HEK293 (cell line): Measurements from ENCODE around the gene RTP3.

Experiments
- FEZF1 ChIP-seq: fragments of 450-650 bp; formaldehyde crosslinking; IDR thresholded peaks from 2 replicates; pipeline ENCODE4 v1.5.1; 2016; ENCODE audit warnings: missing biosample characterization, missing genetic modification characterization
- GFI1B ChIP-seq: fragments of 450-650 bp; formaldehyde crosslinking; IDR thresholded peaks from 2 replicates; pipeline ENCODE4 v1.5.1; 2016; ENCODE audit warnings: missing biosample characterization, missing genetic modification characterization
- GLI4 ChIP-seq: fragments of 450-650 bp; formaldehyde crosslinking; IDR thresholded peaks from 2 replicates; pipeline ENCODE4 v1.5.1; 2016; ENCODE audit warnings: missing biosample characterization, missing genetic modification characterization
- OVOL3 ChIP-seq: fragments of 450-650 bp; formaldehyde crosslinking; IDR thresholded peaks from 2 replicates; pipeline ENCODE4 v1.5.1; 2016; ENCODE audit warnings: missing biosample characterization, missing genetic modification characterization
- RBAK ChIP-seq: fragments of 450-650 bp; formaldehyde crosslinking; IDR thresholded peaks from 2 replicates; pipeline ENCODE4 v1.5.1; 2016; ENCODE audit warnings: missing biosample characterization, missing genetic modification characterization
- TRIM28 ChIP-seq: IDR thresholded peaks from 2 replicates; pipeline ENCODE4 v1.6.1; 2011; ENCODE audit warnings: low read length, control low read depth, borderline replicate concordance
- YY1 ChIP-seq: fragments of 450-650 bp; formaldehyde crosslinking; IDR thresholded peaks from 2 replicates; pipeline ENCODE4 v1.5.1; 2018; ENCODE audit warnings: missing biosample characterization, missing genetic modification characterization
- ZBTB7A ChIP-seq: fragments of 450-650 bp; formaldehyde crosslinking; IDR thresholded peaks from 2 replicates; pipeline ENCODE4 v1.5.1; 2016; ENCODE audit warnings: low read depth, missing biosample characterization, missing genetic modification characterization
- ZEB2 ChIP-seq: fragments of 450-650 bp; formaldehyde crosslinking; IDR thresholded peaks from 2 replicates; pipeline ENCODE4 v1.5.1; 2016; ENCODE audit warnings: missing biosample characterization, missing genetic modification characterization
- ZNF132 ChIP-seq: fragments of 450-650 bp; formaldehyde crosslinking; IDR thresholded peaks from 2 replicates; pipeline ENCODE4 v1.5.1; 2017; ENCODE audit warnings: missing biosample characterization, missing genetic modification characterization, borderline replicate concordance
- ZNF140 ChIP-seq: fragments of 450-650 bp; formaldehyde crosslinking; IDR thresholded peaks from 2 replicates; pipeline ENCODE4 v1.5.1; 2016; ENCODE audit warnings: missing biosample characterization, missing genetic modification characterization
- ZNF169 ChIP-seq: fragments of 450-650 bp; formaldehyde crosslinking; IDR thresholded peaks from 2 replicates; pipeline ENCODE4 v1.5.1; 2016; ENCODE audit warnings: missing biosample characterization, missing genetic modification characterization
- ZNF2 ChIP-seq: fragments of 450-650 bp; formaldehyde crosslinking; IDR thresholded peaks from 2 replicates; pipeline ENCODE4 v1.5.1; 2016; ENCODE audit warnings: missing biosample characterization, missing genetic modification characterization
- ZNF292 ChIP-seq: fragments of 450-650 bp; formaldehyde crosslinking; IDR thresholded peaks from 2 replicates; pipeline ENCODE4 v1.5.1; 2016; ENCODE audit warnings: low read depth, missing biosample characterization, missing genetic modification characterization, borderline replicate concordance
- ZNF366 ChIP-seq: fragments of 450-650 bp; formaldehyde crosslinking; conservative IDR thresholded peaks from 2 replicates; pipeline ENCODE4 v1.5.1; 2016; ENCODE audit warnings: missing biosample characterization, missing genetic modification characterization
- ZNF596 ChIP-seq: fragments of 450-650 bp; IDR thresholded peaks from 2 replicates; pipeline ENCODE4 v1.5.0; 2018; ENCODE audit warnings: missing biosample characterization, mild to moderate bottlenecking, missing genetic modification characterization, moderate library complexity
- ZNF600 ChIP-seq: fragments of 450-650 bp; formaldehyde crosslinking; IDR thresholded peaks from 2 replicates; pipeline ENCODE4 v1.5.1; 2016; ENCODE audit warnings: missing biosample characterization, missing genetic modification characterization
- ZNF610 ChIP-seq: fragments of 450-650 bp; formaldehyde crosslinking; IDR thresholded peaks from 2 replicates; pipeline ENCODE4 v1.5.1; 2016; ENCODE audit warnings: missing biosample characterization, missing genetic modification characterization, borderline replicate concordance
- ZNF629 ChIP-seq: fragments of 450-650 bp; formaldehyde crosslinking; IDR thresholded peaks from 2 replicates; pipeline ENCODE4 v1.5.1; 2017; ENCODE audit warnings: missing biosample characterization, missing genetic modification characterization
- ZNF76 ChIP-seq: fragments of 450-650 bp; formaldehyde crosslinking; IDR thresholded peaks from 2 replicates; pipeline ENCODE4; 2016; ENCODE audit warnings: low read depth, missing biosample characterization, missing genetic modification characterization, borderline replicate concordance
- ZNF830 ChIP-seq: fragments of 450-650 bp; IDR thresholded peaks from 2 replicates; pipeline ENCODE4 v1.5.0; 2018; ENCODE audit warnings: missing biosample characterization, missing genetic modification characterization, low read depth, mild to moderate bottlenecking, moderate library complexity
- TF ChIP-seq, protein P1 (sequence below): fragments of 450-650 bp; formaldehyde crosslinking; IDR thresholded peaks from 2 replicates; pipeline ENCODE4 v1.5.1; 2016; ENCODE audit warnings: missing biosample characterization, missing genetic modification characterization, low read depth
- TF ChIP-seq, protein P2 (sequence below): fragments of 450-650 bp; formaldehyde crosslinking; IDR thresholded peaks from 2 replicates; pipeline ENCODE4 v1.5.1; 2017; ENCODE audit warnings: missing biosample characterization, missing genetic modification characterization
- TF ChIP-seq, protein P3 (sequence below): fragments of 450-650 bp; formaldehyde crosslinking; IDR thresholded peaks from 2 replicates; pipeline ENCODE4 v1.5.0; 2017; ENCODE audit warnings: missing biosample characterization, missing genetic modification characterization, borderline replicate concordance
- TF ChIP-seq, protein P4 (sequence below): fragments of 450-650 bp; formaldehyde crosslinking; IDR thresholded peaks from 2 replicates; pipeline ENCODE4 v1.5.1; 2016; ENCODE audit warnings: missing biosample characterization, missing genetic modification characterization, borderline replicate concordance
- TF ChIP-seq, protein P5 (sequence below): fragments of 450-650 bp; formaldehyde crosslinking; IDR thresholded peaks from 2 replicates; pipeline ENCODE4 v1.5.1; 2016; ENCODE audit warnings: missing biosample characterization, missing genetic modification characterization

RTP3 gene

GRCh38 chr3:46488735-46489361 is 8.9 kb upstream of the RTP3 start (continued):
- TF ChIP-seq, protein P1, sequence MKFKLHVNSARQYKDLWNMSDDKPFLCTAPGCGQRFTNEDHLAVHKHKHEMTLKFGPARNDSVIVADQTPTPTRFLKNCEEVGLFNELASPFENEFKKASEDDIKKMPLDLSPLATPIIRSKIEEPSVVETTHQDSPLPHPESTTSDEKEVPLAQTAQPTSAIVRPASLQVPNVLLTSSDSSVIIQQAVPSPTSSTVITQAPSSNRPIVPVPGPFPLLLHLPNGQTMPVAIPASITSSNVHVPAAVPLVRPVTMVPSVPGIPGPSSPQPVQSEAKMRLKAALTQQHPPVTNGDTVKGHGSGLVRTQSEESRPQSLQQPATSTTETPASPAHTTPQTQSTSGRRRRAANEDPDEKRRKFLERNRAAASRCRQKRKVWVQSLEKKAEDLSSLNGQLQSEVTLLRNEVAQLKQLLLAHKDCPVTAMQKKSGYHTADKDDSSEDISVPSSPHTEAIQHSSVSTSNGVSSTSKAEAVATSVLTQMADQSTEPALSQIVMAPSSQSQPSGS (tag by site-specific recombination) = no peak
- TF ChIP-seq ZNF169 (tag by site-specific recombination) = no peak
- TF ChIP-seq ZNF830 (tag by site-specific recombination) = no peak
- 0 out of 2 replicates have a peak, but pooled peaks have one; percentile 26 for TF ChIP-seq ZNF629
- TF ChIP-seq GLI4 = no peak
- TF ChIP-seq ZNF366 (tag by site-specific recombination) = no peak
- TF ChIP-seq, protein P2, sequence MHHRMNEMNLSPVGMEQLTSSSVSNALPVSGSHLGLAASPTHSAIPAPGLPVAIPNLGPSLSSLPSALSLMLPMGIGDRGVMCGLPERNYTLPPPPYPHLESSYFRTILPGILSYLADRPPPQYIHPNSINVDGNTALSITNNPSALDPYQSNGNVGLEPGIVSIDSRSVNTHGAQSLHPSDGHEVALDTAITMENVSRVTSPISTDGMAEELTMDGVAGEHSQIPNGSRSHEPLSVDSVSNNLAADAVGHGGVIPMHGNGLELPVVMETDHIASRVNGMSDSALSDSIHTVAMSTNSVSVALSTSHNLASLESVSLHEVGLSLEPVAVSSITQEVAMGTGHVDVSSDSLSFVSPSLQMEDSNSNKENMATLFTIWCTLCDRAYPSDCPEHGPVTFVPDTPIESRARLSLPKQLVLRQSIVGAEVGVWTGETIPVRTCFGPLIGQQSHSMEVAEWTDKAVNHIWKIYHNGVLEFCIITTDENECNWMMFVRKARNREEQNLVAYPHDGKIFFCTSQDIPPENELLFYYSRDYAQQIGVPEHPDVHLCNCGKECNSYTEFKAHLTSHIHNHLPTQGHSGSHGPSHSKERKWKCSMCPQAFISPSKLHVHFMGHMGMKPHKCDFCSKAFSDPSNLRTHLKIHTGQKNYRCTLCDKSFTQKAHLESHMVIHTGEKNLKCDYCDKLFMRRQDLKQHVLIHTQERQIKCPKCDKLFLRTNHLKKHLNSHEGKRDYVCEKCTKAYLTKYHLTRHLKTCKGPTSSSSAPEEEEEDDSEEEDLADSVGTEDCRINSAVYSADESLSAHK (tag by site-specific recombination) = no peak
- TF ChIP-seq, protein P3, sequence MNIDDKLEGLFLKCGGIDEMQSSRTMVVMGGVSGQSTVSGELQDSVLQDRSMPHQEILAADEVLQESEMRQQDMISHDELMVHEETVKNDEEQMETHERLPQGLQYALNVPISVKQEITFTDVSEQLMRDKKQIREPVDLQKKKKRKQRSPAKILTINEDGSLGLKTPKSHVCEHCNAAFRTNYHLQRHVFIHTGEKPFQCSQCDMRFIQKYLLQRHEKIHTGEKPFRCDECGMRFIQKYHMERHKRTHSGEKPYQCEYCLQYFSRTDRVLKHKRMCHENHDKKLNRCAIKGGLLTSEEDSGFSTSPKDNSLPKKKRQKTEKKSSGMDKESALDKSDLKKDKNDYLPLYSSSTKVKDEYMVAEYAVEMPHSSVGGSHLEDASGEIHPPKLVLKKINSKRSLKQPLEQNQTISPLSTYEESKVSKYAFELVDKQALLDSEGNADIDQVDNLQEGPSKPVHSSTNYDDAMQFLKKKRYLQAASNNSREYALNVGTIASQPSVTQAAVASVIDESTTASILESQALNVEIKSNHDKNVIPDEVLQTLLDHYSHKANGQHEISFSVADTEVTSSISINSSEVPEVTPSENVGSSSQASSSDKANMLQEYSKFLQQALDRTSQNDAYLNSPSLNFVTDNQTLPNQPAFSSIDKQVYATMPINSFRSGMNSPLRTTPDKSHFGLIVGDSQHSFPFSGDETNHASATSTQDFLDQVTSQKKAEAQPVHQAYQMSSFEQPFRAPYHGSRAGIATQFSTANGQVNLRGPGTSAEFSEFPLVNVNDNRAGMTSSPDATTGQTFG (tag by site-specific recombination) = no peak
- no peak for TF ChIP-seq GFI1B (tag by site-specific recombination)
- TF ChIP-seq, protein P4, sequence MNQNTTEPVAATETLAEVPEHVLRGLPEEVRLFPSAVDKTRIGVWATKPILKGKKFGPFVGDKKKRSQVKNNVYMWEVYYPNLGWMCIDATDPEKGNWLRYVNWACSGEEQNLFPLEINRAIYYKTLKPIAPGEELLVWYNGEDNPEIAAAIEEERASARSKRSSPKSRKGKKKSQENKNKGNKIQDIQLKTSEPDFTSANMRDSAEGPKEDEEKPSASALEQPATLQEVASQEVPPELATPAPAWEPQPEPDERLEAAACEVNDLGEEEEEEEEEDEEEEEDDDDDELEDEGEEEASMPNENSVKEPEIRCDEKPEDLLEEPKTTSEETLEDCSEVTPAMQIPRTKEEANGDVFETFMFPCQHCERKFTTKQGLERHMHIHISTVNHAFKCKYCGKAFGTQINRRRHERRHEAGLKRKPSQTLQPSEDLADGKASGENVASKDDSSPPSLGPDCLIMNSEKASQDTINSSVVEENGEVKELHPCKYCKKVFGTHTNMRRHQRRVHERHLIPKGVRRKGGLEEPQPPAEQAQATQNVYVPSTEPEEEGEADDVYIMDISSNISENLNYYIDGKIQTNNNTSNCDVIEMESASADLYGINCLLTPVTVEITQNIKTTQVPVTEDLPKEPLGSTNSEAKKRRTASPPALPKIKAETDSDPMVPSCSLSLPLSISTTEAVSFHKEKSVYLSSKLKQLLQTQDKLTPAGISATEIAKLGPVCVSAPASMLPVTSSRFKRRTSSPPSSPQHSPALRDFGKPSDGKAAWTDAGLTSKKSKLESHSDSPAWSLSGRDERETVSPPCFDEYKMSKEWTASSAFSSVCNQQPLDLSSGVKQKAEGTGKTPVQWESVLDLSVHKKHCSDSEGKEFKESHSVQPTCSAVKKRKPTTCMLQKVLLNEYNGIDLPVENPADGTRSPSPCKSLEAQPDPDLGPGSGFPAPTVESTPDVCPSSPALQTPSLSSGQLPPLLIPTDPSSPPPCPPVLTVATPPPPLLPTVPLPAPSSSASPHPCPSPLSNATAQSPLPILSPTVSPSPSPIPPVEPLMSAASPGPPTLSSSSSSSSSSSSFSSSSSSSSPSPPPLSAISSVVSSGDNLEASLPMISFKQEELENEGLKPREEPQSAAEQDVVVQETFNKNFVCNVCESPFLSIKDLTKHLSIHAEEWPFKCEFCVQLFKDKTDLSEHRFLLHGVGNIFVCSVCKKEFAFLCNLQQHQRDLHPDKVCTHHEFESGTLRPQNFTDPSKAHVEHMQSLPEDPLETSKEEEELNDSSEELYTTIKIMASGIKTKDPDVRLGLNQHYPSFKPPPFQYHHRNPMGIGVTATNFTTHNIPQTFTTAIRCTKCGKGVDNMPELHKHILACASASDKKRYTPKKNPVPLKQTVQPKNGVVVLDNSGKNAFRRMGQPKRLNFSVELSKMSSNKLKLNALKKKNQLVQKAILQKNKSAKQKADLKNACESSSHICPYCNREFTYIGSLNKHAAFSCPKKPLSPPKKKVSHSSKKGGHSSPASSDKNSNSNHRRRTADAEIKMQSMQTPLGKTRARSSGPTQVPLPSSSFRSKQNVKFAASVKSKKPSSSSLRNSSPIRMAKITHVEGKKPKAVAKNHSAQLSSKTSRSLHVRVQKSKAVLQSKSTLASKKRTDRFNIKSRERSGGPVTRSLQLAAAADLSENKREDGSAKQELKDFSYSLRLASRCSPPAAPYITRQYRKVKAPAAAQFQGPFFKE = no peak
- TF ChIP-seq OVOL3 (tag by site-specific recombination) = no peak
- TF ChIP-seq, protein P5, sequence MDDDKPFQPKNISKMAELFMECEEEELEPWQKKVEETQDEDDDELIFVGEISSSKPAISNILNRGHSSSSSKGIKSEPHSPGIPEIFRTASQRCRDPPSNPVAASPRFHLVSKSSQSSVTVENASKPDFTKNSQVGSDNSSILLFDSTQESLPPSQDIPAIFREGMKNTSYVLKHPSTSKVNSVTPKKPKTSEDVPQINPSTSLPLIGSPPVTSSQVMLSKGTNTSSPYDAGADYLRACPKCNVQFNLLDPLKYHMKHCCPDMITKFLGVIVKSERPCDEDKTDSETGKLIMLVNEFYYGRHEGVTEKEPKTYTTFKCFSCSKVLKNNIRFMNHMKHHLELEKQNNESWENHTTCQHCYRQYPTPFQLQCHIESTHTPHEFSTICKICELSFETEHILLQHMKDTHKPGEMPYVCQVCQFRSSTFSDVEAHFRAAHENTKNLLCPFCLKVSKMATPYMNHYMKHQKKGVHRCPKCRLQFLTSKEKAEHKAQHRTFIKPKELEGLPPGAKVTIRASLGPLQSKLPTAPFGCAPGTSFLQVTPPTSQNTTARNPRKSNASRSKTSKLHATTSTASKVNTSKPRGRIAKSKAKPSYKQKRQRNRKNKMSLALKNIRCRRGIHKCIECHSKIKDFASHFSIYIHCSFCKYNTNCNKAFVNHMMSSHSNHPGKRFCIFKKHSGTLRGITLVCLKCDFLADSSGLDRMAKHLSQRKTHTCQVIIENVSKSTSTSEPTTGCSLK (tag by site-specific recombination) = no peak
- TF ChIP-seq RBAK = no peak
- TF ChIP-seq TRIM28 = peak; percentile 51; the same call in 1 of the 2 replicates
- no peak for TF ChIP-seq ZNF140 (tag by site-specific recombination)
- no peak for TF ChIP-seq ZNF292 (tag by site-specific recombination)
- TF ChIP-seq YY1 = no peak
- peak; percentile 53; the same call in 1 of the 2 replicates for TF ChIP-seq FEZF1 (tag by site-specific recombination)
- no peak for TF ChIP-seq ZEB2 (tag by site-specific recombination)
- no peak for TF ChIP-seq ZBTB7A (tag by site-specific recombination)
- no peak for TF ChIP-seq ZNF610 (tag by site-specific recombination)
- TF ChIP-seq ZNF600 (tag by site-specific recombination) = no peak
- TF ChIP-seq ZNF132 (tag by site-specific recombination) = no peak
- TF ChIP-seq ZNF76 (tag by site-specific recombination) = no peak
- TF ChIP-seq ZNF2 (tag by site-specific recombination) = peak; percentile 70; the same call in 1 of the 2 replicates
- TF ChIP-seq ZNF596 (tag by site-specific recombination) = no peak
